IMR-90 (cell line): ENCODE results near the gene RAPGEF1. TPM values are rescaled to one million over a fixed set of nuclear protein-coding genes. Genes with fewer than 3 reads are reported as not detected.

ENCODE experiments used
- ATAC-seq: fragments of 200-7000 bp; cut with Tn5 transposase; 2 replicates; pipeline ENCODE4 v1.9.1; 2020; ENCODE audit warnings: low read depth, mild to moderate bottlenecking, moderate library complexity
- BruUV-seq: library from RNA; stranded (reverse); fragments of 400-500 nt; replicated peaks from 2 replicates; lab custom pipeline; 2021; lab: Mats Ljungman, UMichigan
- CTCF ChIA-PET: fragments of 300-600 bp; formaldehyde crosslinking; extraction: SDS; loops from one replicate; lab custom pipeline; 2021; ENCODE audit warnings: antibody characterized with exemption; lab: Yijun Ruan, JAX
- POLR2A ChIA-PET: fragments of 300-600 bp; sonication (Branson Sonifier 250); formaldehyde crosslinking; loops from one replicate; lab custom pipeline; 2022; ENCODE audit warnings: antibody characterized with exemption; ENCODE audit not compliant: unreplicated experiment; lab: Charles Lee
- DNase-seq: peaks from one replicate; pipeline ENCODE4 v3.0.0; 2013
- H2AFZ ChIP-seq: replicated peaks from 2 replicates; pipeline ENCODE3; 2013; ENCODE audit warnings: low read length, mild to moderate bottlenecking; ENCODE audit not compliant: poor library complexity
- H2AK5ac ChIP-seq: 2 replicates; pipeline ENCODE4 v1.6.1; 2013; ENCODE audit warnings: low read depth, low read length, inconsistent platforms
- H2AK9ac ChIP-seq: replicated peaks from 2 replicates; pipeline ENCODE3; 2013; ENCODE audit warnings: mild to moderate bottlenecking, low read depth, low read length, moderate library complexity; ENCODE audit not compliant: poor library complexity
- H2BK120ac ChIP-seq: 2 replicates; pipeline ENCODE4 v1.6.1; 2013; ENCODE audit warnings: low read depth, low read length, inconsistent platforms
- H2BK15ac ChIP-seq: 3 replicates; pipeline ENCODE4 v1.6.1; 2013; ENCODE audit warnings: low read depth, low read length, inconsistent platforms
- H2BK20ac ChIP-seq: 2 replicates; pipeline ENCODE4 v1.6.1; 2013; ENCODE audit warnings: low read depth, mild to moderate bottlenecking, inconsistent platforms, low read length, moderate library complexity
- H2BK5ac ChIP-seq: 2 replicates; pipeline ENCODE4 v1.6.1; 2013; ENCODE audit warnings: mild to moderate bottlenecking, low read depth, low read length, inconsistent platforms; ENCODE audit not compliant: poor library complexity, severe bottlenecking
- H3K14ac ChIP-seq: replicated peaks from 2 replicates; pipeline ENCODE4 v1.6.1; 2013; ENCODE audit warnings: low read depth, low read length, inconsistent platforms
- H3K18ac ChIP-seq: 2 replicates; pipeline ENCODE4 v1.6.1; 2013; ENCODE audit warnings: low read depth, low read length, control low read depth
- H3K23ac ChIP-seq: 2 replicates; pipeline ENCODE4 v1.6.1; 2013; ENCODE audit warnings: low read depth, low read length, inconsistent platforms
- H3K27ac ChIP-seq: 2 replicates; pipeline ENCODE4 v1.5.1; 2013; ENCODE audit warnings: mild to moderate bottlenecking, control low read depth, low read length; ENCODE audit not compliant: insufficient read depth
- H3K27me3 ChIP-seq: 2 replicates; pipeline ENCODE4 v1.6.1; 2013; ENCODE audit warnings: low read length; ENCODE audit not compliant: control insufficient read depth, insufficient read depth
- H3K36me3 ChIP-seq: 2 replicates; pipeline ENCODE4 v1.6.1; 2013; ENCODE audit warnings: low read length, mixed read lengths; ENCODE audit not compliant: control insufficient read depth, insufficient read depth
- H3K4ac ChIP-seq: 2 replicates; pipeline ENCODE4 v1.6.1; 2013; ENCODE audit warnings: low read depth, low read length, inconsistent platforms
- H3K4me1 ChIP-seq: 2 replicates; pipeline ENCODE4 v1.6.1; 2013; ENCODE audit warnings: low read length, mixed read lengths; ENCODE audit not compliant: control insufficient read depth, insufficient read depth
- H3K4me2 ChIP-seq: 2 replicates; pipeline ENCODE4 v1.6.1; 2013; ENCODE audit warnings: low read depth, mild to moderate bottlenecking, control low read depth, low read length, moderate library complexity
- H3K4me3 ChIP-seq: 2 replicates; pipeline ENCODE4 v1.5.1; 2013; ENCODE audit warnings: low read depth, mild to moderate bottlenecking, control low read depth, low read length, moderate library complexity; ENCODE audit not compliant: insufficient read depth
- H3K56ac ChIP-seq: 2 replicates; pipeline ENCODE4 v1.6.1; 2013; ENCODE audit warnings: low read length, inconsistent platforms; ENCODE audit not compliant: insufficient read depth; ENCODE audit errors: extremely low read depth
- H3K79me1 ChIP-seq, 2 experiments: 2 replicates each; pipeline ENCODE4 v1.6.1; 2013; ENCODE audit warnings: low read length in 2 of 2, inconsistent platforms in 1 of 2, low read depth in 1 of 2
- H3K9ac ChIP-seq: 2 replicates; pipeline ENCODE4 v1.6.1; 2013; ENCODE audit warnings: low read depth, low read length, control low read depth
- H3K9me1 ChIP-seq: 2 replicates; pipeline ENCODE4 v1.6.1; 2013; ENCODE audit warnings: low read length, inconsistent platforms; ENCODE audit not compliant: insufficient read depth
- H3K9me3 ChIP-seq: 2 replicates; pipeline ENCODE4 v1.6.1; 2013; ENCODE audit warnings: low read length; ENCODE audit not compliant: control insufficient read depth, insufficient read depth
- H4K20me1 ChIP-seq: 2 replicates; pipeline ENCODE4 v1.6.1; 2013; ENCODE audit warnings: low read length, inconsistent platforms; ENCODE audit not compliant: insufficient read depth
- H4K5ac ChIP-seq: 2 replicates; pipeline ENCODE4 v1.6.1; 2013; ENCODE audit warnings: mild to moderate bottlenecking, low read depth, low read length, control low read depth
- H4K8ac ChIP-seq, 2 experiments: 2 replicates each; pipeline ENCODE4 v1.6.1; 2013; ENCODE audit warnings: low read depth in 2 of 2, low read length in 2 of 2, control low read depth in 1 of 2, inconsistent platforms in 1 of 2
- H4K91ac ChIP-seq: 2 replicates; pipeline ENCODE4 v1.6.1; 2013; ENCODE audit warnings: low read depth, low read length, inconsistent platforms; ENCODE audit not compliant: insufficient read depth
- BHLHE40 ChIP-seq: fragments of 150-350 bp; IDR thresholded peaks from 2 replicates; pipeline ENCODE4 v1.6.1; 2016; ENCODE audit warnings: mild to moderate bottlenecking, low read depth, low read length
- CEBPB ChIP-seq: IDR thresholded peaks from 2 replicates; pipeline ENCODE4 v1.6.1; 2012; ENCODE audit warnings: low read depth, low read length, improper control_type of control experiment
- CHD1 ChIP-seq: IDR thresholded peaks from 2 replicates; pipeline ENCODE4 v1.6.1; 2012; ENCODE audit warnings: low read depth, low read length, improper control_type of control experiment
- FOS ChIP-seq: fragments of 150-350 bp; IDR thresholded peaks from 2 replicates; pipeline ENCODE4 v1.6.1; 2016; ENCODE audit warnings: low read depth, low read length
- MAFK ChIP-seq: IDR thresholded peaks from 2 replicates; pipeline ENCODE4 v1.6.1; 2012; ENCODE audit warnings: low read depth, low read length, improper control_type of control experiment
- MAZ ChIP-seq: IDR thresholded peaks from 2 replicates; pipeline ENCODE4 v1.6.1; 2012; ENCODE audit warnings: low read depth, mild to moderate bottlenecking, low read length, improper control_type of control experiment, moderate library complexity, borderline replicate concordance
- MXI1 ChIP-seq: IDR thresholded peaks from 2 replicates; pipeline ENCODE4 v1.6.1; 2012; ENCODE audit warnings: low read depth, mild to moderate bottlenecking, low read length, moderate library complexity, borderline replicate concordance
- NFE2L2 ChIP-seq: fragments of 150-350 bp; IDR thresholded peaks from 2 replicates; pipeline ENCODE4 v1.6.1; 2016; ENCODE audit warnings: low read depth, mild to moderate bottlenecking, low read length
- POLR2A ChIP-seq: IDR thresholded peaks from 2 replicates; pipeline ENCODE4 v1.6.1; 2012; ENCODE audit warnings: mild to moderate bottlenecking, low read depth, low read length
- RAD21 ChIP-seq: IDR thresholded peaks from 2 replicates; pipeline ENCODE4 v1.6.1; 2012; ENCODE audit warnings: low read length, improper control_type of control experiment
- RCOR1 ChIP-seq: IDR thresholded peaks from 2 replicates; pipeline ENCODE4 v1.6.1; 2012; ENCODE audit warnings: mild to moderate bottlenecking, low read length, improper control_type of control experiment; ENCODE audit not compliant: insufficient replicate concordance
- RFX5 ChIP-seq: IDR thresholded peaks from 2 replicates; pipeline ENCODE4 v1.8.0; 2012; ENCODE audit warnings: low read depth, mild to moderate bottlenecking, low read length, moderate library complexity
- SMC3 ChIP-seq: fragments of 150-350 bp; IDR thresholded peaks from 2 replicates; pipeline ENCODE4 v1.6.1; 2016; ENCODE audit warnings: low read depth, mild to moderate bottlenecking, antibody characterized with exemption, low read length, moderate library complexity
- WGBS, 2 experiments: methylation state at CpG; one replicate each; pipeline versions ENCODE4 v1.1.5 to v1.1.7; 2013; ENCODE audit warnings: missing lambda C conversion rate in 2 of 2; ENCODE audit not compliant: insufficient read length in 1 of 2; ENCODE audit errors: extremely low coverage in 2 of 2; 5-methylcytosine and 5-hydroxymethylcytosine counted together
- dilution Hi-C: fragments of 300-500 bp; cut with HindIII; formaldehyde crosslinking; loops from one replicate; pipeline ENCODE4 v1.14.3; 2018; ENCODE audit warnings: low sequenced_read_pairs; ENCODE audit not compliant: unreplicated experiment
- in situ Hi-C: fragments of 300-500 bp; cut with MboI; formaldehyde crosslinking; loops from 3 replicates; pipeline ENCODE4 v1.14.3; 2019; ENCODE audit warnings: low sequenced_read_pairs, inconsistent platforms, mixed read lengths
- intact Hi-C: fragments of 100-400 bp; cut with micrococcal nuclease; formaldehyde crosslinking; loops from 2 replicates; pipeline ENCODE4 v1.10.0; 2022
- polyA plus RNA-seq, 3 experiments: library from polyadenylated mRNA; depleted of rRNA; stranded (reverse); fragments of >200 nt; gene quantifications; 2 replicates each; pipeline ENCODE4 v1.2.3, GENCODE V29; 2012; ENCODE audit warnings: low replicate concordance in 1 of 3
- total RNA-seq: library from RNA; depleted of rRNA; stranded (reverse); fragments of >200 nt; gene quantifications from 2 replicates; pipeline ENCODE4 v1.2.3, GENCODE V29; 2012
- TF ChIP-seq, protein P1 (sequence below): conservative IDR thresholded peaks from 2 replicates; pipeline ENCODE4 v1.5.1; 2012; ENCODE audit warnings: mild to moderate bottlenecking, low read depth, low read length, improper control_type of control experiment
- TF ChIP-seq, protein P2 (sequence below): fragments of 150-350 bp; IDR thresholded peaks from 2 replicates; pipeline ENCODE4 v1.6.1; 2016; ENCODE audit warnings: low read depth, mild to moderate bottlenecking, low read length, moderate library complexity, borderline replicate concordance
- TF ChIP-seq, protein P3 (sequence below): fragments of 150-350 bp; IDR thresholded peaks from 2 replicates; pipeline ENCODE4 v1.6.1; 2017; ENCODE audit warnings: mild to moderate bottlenecking, antibody characterized with exemption, low read length, low read depth

Gene RAPGEF1
- total and polyA plus RNA-seq, 2 of the 4 experiments (the other 2 are of a cell fraction): 13.1 to 22.3 TPM

DNA sequence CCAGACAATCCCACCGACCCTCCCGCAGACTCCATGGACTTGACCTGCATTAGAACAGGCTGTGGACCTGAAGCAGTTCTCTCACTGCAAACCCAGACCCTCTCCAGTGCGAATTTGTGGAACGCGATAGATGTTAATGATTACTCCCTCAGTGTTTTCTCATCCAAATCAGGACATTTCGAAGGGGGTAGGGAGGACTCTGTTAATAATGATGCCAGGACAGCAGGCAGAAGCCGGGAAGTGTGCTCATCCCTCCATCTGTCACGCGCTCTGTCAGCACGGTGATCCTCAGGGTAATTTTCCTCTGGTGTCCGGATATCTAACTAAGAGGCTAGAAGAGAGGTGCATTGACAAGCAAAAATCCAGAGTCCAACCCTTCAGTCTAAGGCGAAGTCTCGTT is 18.8 kb downstream of the RAPGEF1 start:
- Histone ChIP-seq H4K91ac (no peak overlapping the region), H3K56ac (no peak overlapping the region), H2BK20ac (no peak overlapping the region), H4K5ac (no peak overlapping the region), H3K4me1 (peaks cover under 1% of the 10 kb centered on the region; the same call in 1 of the 2 replicates), H3K18ac (no peak overlapping the region), H3K79me1 (peaks cover 33 to 78% of the 10 kb centered on the region in 2 experiments), H3K4me2 (no peak overlapping the region), H3K9me1 (peaks cover 2% of the 10 kb centered on the region), H3K4ac (no peak overlapping the region), H2AK5ac (no peak overlapping the region), H3K36me3 (peaks cover 3% of the 10 kb centered on the region; the same call in 1 of the 2 replicates), H2BK120ac (no peak overlapping the region), H3K4me3 (no peak overlapping the region), H3K23ac (no peak overlapping the region; the same call in 1 of the 2 replicates), H2BK15ac (no peak overlapping the region), H4K20me1 (peaks cover 56% of the 10 kb centered on the region), H3K27me3 (no peaks in the 10 kb centered on the region), H4K8ac (no peak overlapping the region), H3K9me3 (no peaks in the 10 kb centered on the region), H2BK5ac (no peak overlapping the region), H2AFZ (no peak overlapping the region), H3K27ac (no peak overlapping the region), H3K9ac (no peak overlapping the region), H2AK9ac (no peak overlapping the region), H3K14ac (no peak overlapping the region)
- intact Hi-C loops: no loop called here
- no TSS peak for BruUV-seq
- CTCF ChIA-PET: no interaction called here
- TF ChIP-seq MAFK: no peak
- TF ChIP-seq, protein P1, sequence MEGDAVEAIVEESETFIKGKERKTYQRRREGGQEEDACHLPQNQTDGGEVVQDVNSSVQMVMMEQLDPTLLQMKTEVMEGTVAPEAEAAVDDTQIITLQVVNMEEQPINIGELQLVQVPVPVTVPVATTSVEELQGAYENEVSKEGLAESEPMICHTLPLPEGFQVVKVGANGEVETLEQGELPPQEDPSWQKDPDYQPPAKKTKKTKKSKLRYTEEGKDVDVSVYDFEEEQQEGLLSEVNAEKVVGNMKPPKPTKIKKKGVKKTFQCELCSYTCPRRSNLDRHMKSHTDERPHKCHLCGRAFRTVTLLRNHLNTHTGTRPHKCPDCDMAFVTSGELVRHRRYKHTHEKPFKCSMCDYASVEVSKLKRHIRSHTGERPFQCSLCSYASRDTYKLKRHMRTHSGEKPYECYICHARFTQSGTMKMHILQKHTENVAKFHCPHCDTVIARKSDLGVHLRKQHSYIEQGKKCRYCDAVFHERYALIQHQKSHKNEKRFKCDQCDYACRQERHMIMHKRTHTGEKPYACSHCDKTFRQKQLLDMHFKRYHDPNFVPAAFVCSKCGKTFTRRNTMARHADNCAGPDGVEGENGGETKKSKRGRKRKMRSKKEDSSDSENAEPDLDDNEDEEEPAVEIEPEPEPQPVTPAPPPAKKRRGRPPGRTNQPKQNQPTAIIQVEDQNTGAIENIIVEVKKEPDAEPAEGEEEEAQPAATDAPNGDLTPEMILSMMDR: no peak
- no peak for TF ChIP-seq RAD21
- TF ChIP-seq, protein P2, sequence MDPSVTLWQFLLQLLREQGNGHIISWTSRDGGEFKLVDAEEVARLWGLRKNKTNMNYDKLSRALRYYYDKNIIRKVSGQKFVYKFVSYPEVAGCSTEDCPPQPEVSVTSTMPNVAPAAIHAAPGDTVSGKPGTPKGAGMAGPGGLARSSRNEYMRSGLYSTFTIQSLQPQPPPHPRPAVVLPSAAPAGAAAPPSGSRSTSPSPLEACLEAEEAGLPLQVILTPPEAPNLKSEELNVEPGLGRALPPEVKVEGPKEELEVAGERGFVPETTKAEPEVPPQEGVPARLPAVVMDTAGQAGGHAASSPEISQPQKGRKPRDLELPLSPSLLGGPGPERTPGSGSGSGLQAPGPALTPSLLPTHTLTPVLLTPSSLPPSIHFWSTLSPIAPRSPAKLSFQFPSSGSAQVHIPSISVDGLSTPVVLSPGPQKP: no peak
- TF ChIP-seq NFE2L2: no peak
- no peak for TF ChIP-seq FOS
- no peak for TF ChIP-seq BHLHE40
- no peak for TF ChIP-seq POLR2A
- TF ChIP-seq, protein P3, sequence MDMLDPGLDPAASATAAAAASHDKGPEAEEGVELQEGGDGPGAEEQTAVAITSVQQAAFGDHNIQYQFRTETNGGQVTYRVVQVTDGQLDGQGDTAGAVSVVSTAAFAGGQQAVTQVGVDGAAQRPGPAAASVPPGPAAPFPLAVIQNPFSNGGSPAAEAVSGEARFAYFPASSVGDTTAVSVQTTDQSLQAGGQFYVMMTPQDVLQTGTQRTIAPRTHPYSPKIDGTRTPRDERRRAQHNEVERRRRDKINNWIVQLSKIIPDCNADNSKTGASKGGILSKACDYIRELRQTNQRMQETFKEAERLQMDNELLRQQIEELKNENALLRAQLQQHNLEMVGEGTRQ: no peak
- no peak for TF ChIP-seq RFX5
- TF ChIP-seq CHD1: no peak
- no peak for TF ChIP-seq SMC3
- no peak for TF ChIP-seq MXI1
- TF ChIP-seq CEBPB: no peak
- no peak for TF ChIP-seq RCOR1
- no peak for TF ChIP-seq MAZ
- DNase-seq (no peak), ATAC-seq (no peak)
- POLR2A ChIA-PET: no interaction called here
- WGBS, 2 experiments: 96% methylated on average over 9 of the region's 13 CpGs; no CpG with 5 or more reads in 1 of the 2 experiments
- dilution Hi-C loops: no loop called here
- in situ Hi-C loops: no loop called here
